HG02884 (cell line): ENCODE data around the gene NSA2.

Source experiments
- ATAC-seq: cut with Tn5 transposase; IDR thresholded peaks from one replicate; pipeline ENCODE4 v1.9.1; 2021; ENCODE audit warnings: mild to moderate bottlenecking, moderate library complexity; ENCODE audit not compliant: unreplicated experiment

Gene NSA2

GRCh38 chr5:74810915-74811314 lies 43.9 kb downstream of the NSA2 start:
- no peak for ATAC-seq

- ATAC-seq = no peak
Observed at GRCh38 chr5:74816875-74817274, 49.8 kb downstream of the NSA2 start.

- ATAC-seq = no peak
Observed at GRCh38 chr5:74822288-74822687, 55.2 kb downstream of the NSA2 start.

- no peak for ATAC-seq
Observed at GRCh38 chr5:74829413-74829812, 62.4 kb downstream of the NSA2 start.
